Sciatic nerve (tissue), 2 donors: ENCODE measurements around the gene RPS19. TPM values are rescaled to one million over a fixed set of nuclear protein-coding genes. Genes with fewer than 3 reads are reported as not detected.

ENCODE experiments used
- ATAC-seq: fragments of 200-7000 bp; cut with Tn5 transposase; one replicate; pipeline ENCODE4 v1.9.1; 2020; ENCODE audit warnings: mild to moderate bottlenecking, moderate library complexity
- DNase-seq: peaks from one replicate; pipeline ENCODE4 v3.0.0-alpha.2; 2020; ENCODE audit warnings: low spot score
- intact Hi-C: fragments of 100-400 bp; cut with DNase I; formaldehyde crosslinking; loops from one replicate; pipeline ENCODE4 v1.14.2; 2022
- total RNA-seq: library from RNA; stranded (reverse); fragmentation: NEBNext Ultra II Directional; extraction: Animal tissue kit (Norgen Biotek cat#: 25700); gene quantifications from one replicate; pipeline ENCODE4 v1.2.1, GENCODE V29; 2021
- donor health status: DM: no; HTN: no; CAD: no.
- donor health status: DM: no; HTN: no; CAD: no.

Gene RPS19
- total RNA-seq, 1 donor from 2014 or later: 788 TPM

GRCh38 chr19:41892173-41892902 lies 32.3 kb downstream of the RPS19 start:
- DNase-seq: no peak
- ATAC-seq: no peak
- intact Hi-C loops: no loop called here

- intact Hi-C loops: no loop called here
- ATAC-seq (no peak), DNase-seq (no peak)
Observed at GRCh38 chr19:41893899-41894298, 33.8 kb downstream of the RPS19 start.

GRCh38 chr19:41894350-41894749 lies 34.3 kb downstream of the RPS19 start:
- DNase-seq (no peak), ATAC-seq (no peak)
- intact Hi-C loops: no loop called here

GRCh38 chr19:41895745-41896580 lies 35.9 kb downstream of the RPS19 start:
- intact Hi-C loops: no loop called here
- no peak for DNase-seq
- ATAC-seq: no peak

GRCh38 chr19:41896581-41896942 lies 36.5 kb downstream of the RPS19 start:
- DNase-seq: no peak
- ATAC-seq: no peak
- intact Hi-C loops: no loop called here

GRCh38 chr19:41897181-41897580 lies 37.1 kb downstream of the RPS19 start:
- intact Hi-C loops: no loop called here
- DNase-seq (no peak), ATAC-seq (no peak)

GRCh38 chr19:41897820-41898219 lies 37.8 kb downstream of the RPS19 start:
- no peak for ATAC-seq
- intact Hi-C loops: no loop called here
- no peak for DNase-seq

GRCh38 chr19:41898235-41898634 lies 38.2 kb downstream of the RPS19 start:
- no peak for DNase-seq
- ATAC-seq: no peak
- intact Hi-C loops: no loop called here

GRCh38 chr19:41901707-41902360 lies 41.8 kb downstream of the RPS19 start:
- DNase-seq: no peak
- ATAC-seq: no peak
- intact Hi-C loops: no loop called here

GRCh38 chr19:41902594-41902993 lies 42.5 kb downstream of the RPS19 start:
- intact Hi-C loops: no loop called here
- no peak for ATAC-seq
- no peak for DNase-seq

GRCh38 chr19:41903193-41903953 lies 43.3 kb downstream of the RPS19 start:
- DNase-seq: no peak
- intact Hi-C loops: no loop called here
- ATAC-seq: no peak

- intact Hi-C loops: no loop called here
- ATAC-seq (no peak), DNase-seq (no peak)
Observed at GRCh38 chr19:41904118-41904870, 44.2 kb downstream of the RPS19 start.

- ATAC-seq (no peak), DNase-seq (no peak)
- intact Hi-C loops: no loop called here
Observed at GRCh38 chr19:41905273-41906002, 45.4 kb downstream of the RPS19 start.

GRCh38 chr19:41906271-41906670 lies 46.2 kb downstream of the RPS19 start:
- DNase-seq (no peak), ATAC-seq (no peak)
- intact Hi-C loops: no loop called here

- ATAC-seq (no peak), DNase-seq (no peak)
- intact Hi-C loops: no loop called here
Observed at GRCh38 chr19:41906916-41907680, 47.0 kb downstream of the RPS19 start.

GRCh38 chr19:41907994-41908615 lies 48.0 kb downstream of the RPS19 start:
- intact Hi-C loops: no loop called here
- ATAC-seq (no peak), DNase-seq (no peak)
